AG09309 (cell line): ENCODE data around the gene IL4R.

Source experiments
- DNase-seq: peaks from one replicate; pipeline ENCODE4 v3.0.0-alpha.2; 2010; ENCODE audit warnings: low read depth
- H3K4me3 ChIP-seq: 2 replicates; pipeline ENCODE4 v1.5.1; 2011; ENCODE audit warnings: mild to moderate bottlenecking, low read depth, low read length, moderate library complexity; ENCODE audit not compliant: control insufficient read depth
- TF ChIP-seq, protein P1 (sequence below): IDR thresholded peaks from 2 replicates; pipeline ENCODE4 v1.5.1; 2011; ENCODE audit warnings: mild to moderate bottlenecking, low read depth, low read length, inconsistent platforms; ENCODE audit not compliant: insufficient read depth, control insufficient read depth; ENCODE audit errors: missing control alignments

Gene IL4R

DNA sequence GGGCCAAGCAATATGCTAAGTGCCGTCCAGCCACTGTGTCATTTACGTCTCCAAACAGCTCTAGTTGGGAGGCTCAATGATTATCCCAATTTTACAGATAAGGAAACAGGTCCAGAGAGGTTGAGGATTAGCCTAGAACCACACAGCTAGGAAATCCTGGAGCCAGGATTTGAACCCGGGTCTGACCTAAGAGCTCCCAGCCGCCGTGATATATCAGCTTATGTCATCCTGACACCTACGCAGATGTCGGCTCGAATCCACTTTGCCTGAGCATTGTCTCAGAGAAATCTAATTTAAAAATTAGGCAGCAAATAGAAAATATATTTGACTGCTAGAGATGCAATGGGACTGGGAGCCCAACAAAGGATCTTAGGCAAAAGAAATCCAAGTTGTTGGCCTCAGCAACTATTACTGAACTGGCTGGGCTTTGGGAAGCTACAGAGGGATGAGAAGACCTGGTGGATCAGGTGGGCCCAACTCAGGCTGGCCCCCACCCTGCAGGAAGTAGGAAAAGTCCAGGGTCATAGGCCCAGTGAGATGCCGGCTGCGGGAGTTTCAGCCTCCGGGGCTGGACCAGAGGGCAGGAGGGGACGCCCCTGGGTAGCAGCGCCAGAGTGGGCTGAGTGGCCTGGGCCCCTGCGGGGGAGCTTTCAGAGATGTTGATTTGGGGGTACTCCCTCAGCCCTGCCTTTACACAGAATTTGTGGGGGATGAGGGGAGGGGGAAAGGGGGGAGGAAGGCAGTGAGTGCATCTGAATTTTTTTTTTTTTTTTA, 53.1 kb downstream of the IL4R start:
- TF ChIP-seq, protein P1, sequence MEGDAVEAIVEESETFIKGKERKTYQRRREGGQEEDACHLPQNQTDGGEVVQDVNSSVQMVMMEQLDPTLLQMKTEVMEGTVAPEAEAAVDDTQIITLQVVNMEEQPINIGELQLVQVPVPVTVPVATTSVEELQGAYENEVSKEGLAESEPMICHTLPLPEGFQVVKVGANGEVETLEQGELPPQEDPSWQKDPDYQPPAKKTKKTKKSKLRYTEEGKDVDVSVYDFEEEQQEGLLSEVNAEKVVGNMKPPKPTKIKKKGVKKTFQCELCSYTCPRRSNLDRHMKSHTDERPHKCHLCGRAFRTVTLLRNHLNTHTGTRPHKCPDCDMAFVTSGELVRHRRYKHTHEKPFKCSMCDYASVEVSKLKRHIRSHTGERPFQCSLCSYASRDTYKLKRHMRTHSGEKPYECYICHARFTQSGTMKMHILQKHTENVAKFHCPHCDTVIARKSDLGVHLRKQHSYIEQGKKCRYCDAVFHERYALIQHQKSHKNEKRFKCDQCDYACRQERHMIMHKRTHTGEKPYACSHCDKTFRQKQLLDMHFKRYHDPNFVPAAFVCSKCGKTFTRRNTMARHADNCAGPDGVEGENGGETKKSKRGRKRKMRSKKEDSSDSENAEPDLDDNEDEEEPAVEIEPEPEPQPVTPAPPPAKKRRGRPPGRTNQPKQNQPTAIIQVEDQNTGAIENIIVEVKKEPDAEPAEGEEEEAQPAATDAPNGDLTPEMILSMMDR, result no peak

GRCh38 chr16:27367461-27368357, 53.9 kb downstream of the IL4R start:
- TF ChIP-seq, protein P1, result peak; percentile 87

More for the DNA sequence above, 53.1 kb downstream of the IL4R start:
- no peak for DNase-seq
- H3K4me3 ChIP-seq, result no peak overlapping the region

GRCh38 chr16:27368358-27368722, 54.6 kb downstream of the IL4R start:
- TF ChIP-seq, protein P1, result no peak
- no peak overlapping the region for H3K4me3 ChIP-seq
- DNase-seq, result no peak

More at GRCh38 chr16:27367461-27368357, 53.9 kb downstream of the IL4R start:
- H3K4me3 ChIP-seq, result peak overlapping the region; percentile 4; the same call in 1 of the 2 replicates
- DNase-seq, result no peak

DNA sequence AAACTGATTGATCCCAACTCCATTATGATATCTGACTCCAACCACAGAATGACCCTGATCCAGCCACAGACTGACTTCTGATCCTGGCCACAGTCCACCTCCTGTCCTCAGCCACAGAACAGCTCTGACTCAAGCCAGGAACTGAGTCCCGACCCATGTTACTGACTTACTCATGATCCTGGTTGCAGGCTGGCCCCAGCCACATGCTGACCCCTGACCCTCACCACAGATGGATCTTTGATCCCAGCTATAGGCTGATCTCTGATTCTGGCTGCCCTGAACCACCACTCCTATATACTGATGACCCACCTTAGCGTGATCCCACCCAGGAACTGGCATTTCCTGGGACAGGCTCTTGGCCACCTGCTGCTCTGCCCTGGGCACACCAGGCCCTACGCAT, 56.0 kb downstream of the IL4R start:
- DNase-seq, result no peak
- no peak overlapping the region for H3K4me3 ChIP-seq
- TF ChIP-seq, protein P1, result no peak

- H3K4me3 ChIP-seq, result no peak overlapping the region
- DNase-seq, result no peak
- TF ChIP-seq, protein P1, result no peak
Observed at GRCh38 chr16:27370318-27370717, 56.5 kb downstream of the IL4R start.

GRCh38 chr16:27373312-27373711, 59.5 kb downstream of the IL4R start:
- no peak for DNase-seq
- TF ChIP-seq, protein P1, result no peak
- H3K4me3 ChIP-seq, result no peak overlapping the region
